ENCODE data around the gene ZNRF4.

The ZNRF4 gene

GRCh38 chr19:5444431-5444830, 10.8 kb upstream of the ZNRF4 start:
- Histone ChIP-seq H3K27me3 (ENCODE audit: insufficient read depth, low read length) (peaks cover 4% of the 10 kb centered on the region; the same call in 1 of the 2 replicates), H3K79me2 (ENCODE audit: control insufficient read depth, insufficient read depth, low read length, unreplicated experiment) (no peaks in the 10 kb centered on the region), H3K4me1 (ENCODE audit: control insufficient read depth, insufficient read depth, low read length, unreplicated experiment) (no peaks in the 10 kb centered on the region), H3K36me3 (ENCODE audit: insufficient read depth, low read length) (no peaks in the 10 kb centered on the region), H2AFZ (ENCODE audit: low read length, unreplicated experiment) (no peak overlapping the region), H3K27ac (ENCODE audit: low read depth, low read length) (no peak overlapping the region), H3K4me3 (ENCODE audit: low read depth, low read length) (no peak overlapping the region)

GRCh38 chr19:5445071-5445470, 10.1 kb upstream of the ZNRF4 start:
- H3K27ac ChIP-seq (ENCODE audit: low read depth, low read length): no peak overlapping the region
- no peaks in the 10 kb centered on the region for H3K79me2 ChIP-seq (ENCODE audit: control insufficient read depth, insufficient read depth, low read length, unreplicated experiment)
- no peaks in the 10 kb centered on the region for H3K36me3 ChIP-seq (ENCODE audit: insufficient read depth, low read length)
- peaks cover 4% of the 10 kb centered on the region; the same call in 1 of the 2 replicates for H3K27me3 ChIP-seq (ENCODE audit: insufficient read depth, low read length)
- no peak overlapping the region for H3K4me3 ChIP-seq (ENCODE audit: low read depth, low read length)
- no peak overlapping the region for H2AFZ ChIP-seq (ENCODE audit: low read length, unreplicated experiment)
- no peaks in the 10 kb centered on the region for H3K4me1 ChIP-seq (ENCODE audit: control insufficient read depth, insufficient read depth, low read length, unreplicated experiment)

GRCh38 chr19:5445561-5446055, 9.6 kb upstream of the ZNRF4 start:
- no peak overlapping the region for H2AFZ ChIP-seq (ENCODE audit: low read length, unreplicated experiment)
- H3K4me3 ChIP-seq (ENCODE audit: low read depth, low read length): no peak overlapping the region
- no peak overlapping the region for H3K27ac ChIP-seq (ENCODE audit: low read depth, low read length)
- no peaks in the 10 kb centered on the region for H3K4me1 ChIP-seq (ENCODE audit: control insufficient read depth, insufficient read depth, low read length, unreplicated experiment)
- no peaks in the 10 kb centered on the region for H3K36me3 ChIP-seq (ENCODE audit: insufficient read depth, low read length)
- no peaks in the 10 kb centered on the region for H3K79me2 ChIP-seq (ENCODE audit: control insufficient read depth, insufficient read depth, low read length, unreplicated experiment)
- peaks cover 4% of the 10 kb centered on the region; the same call in 1 of the 2 replicates for H3K27me3 ChIP-seq (ENCODE audit: insufficient read depth, low read length)

GRCh38 chr19:5447700-5448311, 7.4 kb upstream of the ZNRF4 start:
- no peak overlapping the region for H3K4me3 ChIP-seq (ENCODE audit: low read depth, low read length)
- no peaks in the 10 kb centered on the region for H3K4me1 ChIP-seq (ENCODE audit: control insufficient read depth, insufficient read depth, low read length, unreplicated experiment)
- H3K79me2 ChIP-seq (ENCODE audit: control insufficient read depth, insufficient read depth, low read length, unreplicated experiment): no peaks in the 10 kb centered on the region
- no peaks in the 10 kb centered on the region for H3K36me3 ChIP-seq (ENCODE audit: insufficient read depth, low read length)
- H3K27ac ChIP-seq (ENCODE audit: low read depth, low read length): no peak overlapping the region
- peaks cover 4% of the 10 kb centered on the region; the same call in 1 of the 2 replicates for H3K27me3 ChIP-seq (ENCODE audit: insufficient read depth, low read length)
- H2AFZ ChIP-seq (ENCODE audit: low read length, unreplicated experiment): no peak overlapping the region

- H3K4me3 ChIP-seq (ENCODE audit: low read depth, low read length): no peak overlapping the region
- no peak overlapping the region for H3K27ac ChIP-seq (ENCODE audit: low read depth, low read length)
- H3K4me1 ChIP-seq (ENCODE audit: control insufficient read depth, insufficient read depth, low read length, unreplicated experiment): no peaks in the 10 kb centered on the region
- no peak overlapping the region for H2AFZ ChIP-seq (ENCODE audit: low read length, unreplicated experiment)
- peaks cover 4% of the 10 kb centered on the region; the same call in 1 of the 2 replicates for H3K27me3 ChIP-seq (ENCODE audit: insufficient read depth, low read length)
- H3K79me2 ChIP-seq (ENCODE audit: control insufficient read depth, insufficient read depth, low read length, unreplicated experiment): no peaks in the 10 kb centered on the region
- H3K36me3 ChIP-seq (ENCODE audit: insufficient read depth, low read length): no peaks in the 10 kb centered on the region
Measured at GRCh38 chr19:5448374-5448773, 6.8 kb upstream of the ZNRF4 start.

- no peaks in the 10 kb centered on the region for H3K79me2 ChIP-seq (ENCODE audit: control insufficient read depth, insufficient read depth, low read length, unreplicated experiment)
- no peaks in the 10 kb centered on the region for H3K4me1 ChIP-seq (ENCODE audit: control insufficient read depth, insufficient read depth, low read length, unreplicated experiment)
- H3K4me3 ChIP-seq (ENCODE audit: low read depth, low read length): no peak overlapping the region
- no peaks in the 10 kb centered on the region for H3K36me3 ChIP-seq (ENCODE audit: insufficient read depth, low read length)
- H3K27me3 ChIP-seq (ENCODE audit: insufficient read depth, low read length): peaks cover 4% of the 10 kb centered on the region; the same call in 1 of the 2 replicates
- H2AFZ ChIP-seq (ENCODE audit: low read length, unreplicated experiment): no peak overlapping the region
- H3K27ac ChIP-seq (ENCODE audit: low read depth, low read length): no peak overlapping the region
Measured at GRCh38 chr19:5450482-5451126, 4.6 kb upstream of the ZNRF4 start.

GRCh38 chr19:5451494-5451893, 3.7 kb upstream of the ZNRF4 start:
- Histone ChIP-seq H3K27ac (ENCODE audit: low read depth, low read length) (no peak overlapping the region), H3K27me3 (ENCODE audit: insufficient read depth, low read length) (peaks cover 4% of the 10 kb centered on the region; the same call in 1 of the 2 replicates), H3K79me2 (ENCODE audit: control insufficient read depth, insufficient read depth, low read length, unreplicated experiment) (no peaks in the 10 kb centered on the region), H3K36me3 (ENCODE audit: insufficient read depth, low read length) (no peaks in the 10 kb centered on the region), H2AFZ (ENCODE audit: low read length, unreplicated experiment) (no peak overlapping the region), H3K4me3 (ENCODE audit: low read depth, low read length) (no peak overlapping the region), H3K4me1 (ENCODE audit: control insufficient read depth, insufficient read depth, low read length, unreplicated experiment) (no peaks in the 10 kb centered on the region)

GRCh38 chr19:5452594-5453565, 2.3 kb upstream of the ZNRF4 start:
- H3K4me3 ChIP-seq (ENCODE audit: low read depth, low read length): no peak overlapping the region
- H3K79me2 ChIP-seq (ENCODE audit: control insufficient read depth, insufficient read depth, low read length, unreplicated experiment): no peaks in the 10 kb centered on the region
- no peak overlapping the region for H2AFZ ChIP-seq (ENCODE audit: low read length, unreplicated experiment)
- H3K27me3 ChIP-seq (ENCODE audit: insufficient read depth, low read length): peaks cover 3% of the 10 kb centered on the region; the same call in 1 of the 2 replicates
- H3K27ac ChIP-seq (ENCODE audit: low read depth, low read length): no peak overlapping the region
- H3K36me3 ChIP-seq (ENCODE audit: insufficient read depth, low read length): no peaks in the 10 kb centered on the region
- no peaks in the 10 kb centered on the region for H3K4me1 ChIP-seq (ENCODE audit: control insufficient read depth, insufficient read depth, low read length, unreplicated experiment)

GRCh38 chr19:5454743-5455142, 474 bp upstream of the ZNRF4 start:
- Histone ChIP-seq H2AFZ (ENCODE audit: low read length, unreplicated experiment) (no peak overlapping the region), H3K27me3 (ENCODE audit: insufficient read depth, low read length) (0 out of 2 replicates have a peak, but pooled peaks cover 2% of the 10 kb centered on the region), H3K36me3 (ENCODE audit: insufficient read depth, low read length) (no peaks in the 10 kb centered on the region), H3K4me1 (ENCODE audit: control insufficient read depth, insufficient read depth, low read length, unreplicated experiment) (no peaks in the 10 kb centered on the region), H3K4me3 (ENCODE audit: low read depth, low read length) (no peak overlapping the region), H3K27ac (ENCODE audit: low read depth, low read length) (no peak overlapping the region), H3K79me2 (ENCODE audit: control insufficient read depth, insufficient read depth, low read length, unreplicated experiment) (no peaks in the 10 kb centered on the region)

- Histone ChIP-seq H3K4me3 (ENCODE audit: low read depth, low read length) (no peak overlapping the region), H3K27ac (ENCODE audit: low read depth, low read length) (no peak overlapping the region), H3K4me1 (ENCODE audit: control insufficient read depth, insufficient read depth, low read length, unreplicated experiment) (no peaks in the 10 kb centered on the region), H3K36me3 (ENCODE audit: insufficient read depth, low read length) (no peaks in the 10 kb centered on the region), H3K79me2 (ENCODE audit: control insufficient read depth, insufficient read depth, low read length, unreplicated experiment) (no peaks in the 10 kb centered on the region), H2AFZ (ENCODE audit: low read length, unreplicated experiment) (no peak overlapping the region), H3K27me3 (ENCODE audit: insufficient read depth, low read length) (0 out of 2 replicates have a peak, but pooled peaks cover 2% of the 10 kb centered on the region)
Measured at GRCh38 chr19:5456130-5456840, 1.1 kb downstream of the ZNRF4 start.
